Hematopoietic multipotent progenitor cell (in vitro differentiated cells): ENCODE measurements around the gene NFATC1. TPM values are rescaled to one million over a fixed set of nuclear protein-coding genes. Genes with fewer than 3 reads are reported as not detected.

Experiments
- DNase-seq, 3 donors: peaks; one replicate each; pipeline ENCODE4 v3.0.0-alpha.2; 2011 to 2015; ENCODE audit warnings: low read depth in 2 of 3, low spot score in 2 of 3
- total RNA-seq: library from RNA; depleted of rRNA; stranded (reverse); fragments of >200 nt; gene quantifications from one replicate; pipeline ENCODE4 v1.2.3, GENCODE V29; 2012

The NFATC1 gene
- total RNA-seq, 1 donor = 49.3 TPM

DNA sequence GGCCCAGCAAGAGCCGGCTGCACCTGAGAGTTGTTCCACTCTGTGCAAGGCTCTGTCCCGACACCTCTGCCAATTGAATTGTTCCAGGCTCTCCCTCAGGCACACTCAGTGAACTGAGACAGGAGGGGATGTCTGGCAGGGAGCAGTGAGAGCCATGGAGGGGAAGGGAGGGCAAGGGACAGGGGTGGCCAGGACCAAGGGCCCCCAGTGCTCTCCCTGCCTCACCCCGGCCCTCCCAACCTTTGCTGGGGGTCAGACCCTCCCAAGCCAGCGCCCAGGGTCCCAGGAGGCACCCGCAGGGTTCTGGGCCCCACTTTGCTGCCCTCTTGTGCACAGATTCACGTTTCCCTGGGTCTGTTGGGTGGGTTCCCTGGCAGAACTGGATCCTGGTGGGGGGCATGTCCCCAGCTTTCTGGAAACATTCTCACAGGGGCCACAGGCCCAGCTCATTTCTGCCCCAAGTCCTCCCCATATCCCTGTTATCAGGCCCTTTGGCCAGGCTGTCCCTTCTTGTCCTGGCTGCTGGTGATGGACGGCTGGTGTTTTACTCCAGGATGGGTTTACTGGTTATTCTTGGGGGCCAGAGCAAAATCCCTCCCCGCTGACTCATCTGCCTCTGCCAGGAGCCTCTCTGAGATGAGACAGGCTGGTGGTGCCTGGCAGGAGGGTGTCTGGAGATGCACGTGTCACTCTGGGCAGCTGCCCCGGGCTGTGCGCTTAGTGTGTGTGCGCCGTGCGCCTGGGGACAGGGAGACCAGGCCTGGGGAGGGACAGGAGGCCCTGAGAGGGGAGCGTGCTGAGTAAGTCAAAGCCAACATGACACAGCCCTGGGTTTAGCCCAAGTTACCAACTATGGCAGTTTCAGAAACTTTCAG is 147.4 kb downstream of the NFATC1 start:
- DNase-seq = no peak

- no peak for DNase-seq
Measured at GRCh38 chr18:79543861-79544385, 148.2 kb downstream of the NFATC1 start.

DNA sequence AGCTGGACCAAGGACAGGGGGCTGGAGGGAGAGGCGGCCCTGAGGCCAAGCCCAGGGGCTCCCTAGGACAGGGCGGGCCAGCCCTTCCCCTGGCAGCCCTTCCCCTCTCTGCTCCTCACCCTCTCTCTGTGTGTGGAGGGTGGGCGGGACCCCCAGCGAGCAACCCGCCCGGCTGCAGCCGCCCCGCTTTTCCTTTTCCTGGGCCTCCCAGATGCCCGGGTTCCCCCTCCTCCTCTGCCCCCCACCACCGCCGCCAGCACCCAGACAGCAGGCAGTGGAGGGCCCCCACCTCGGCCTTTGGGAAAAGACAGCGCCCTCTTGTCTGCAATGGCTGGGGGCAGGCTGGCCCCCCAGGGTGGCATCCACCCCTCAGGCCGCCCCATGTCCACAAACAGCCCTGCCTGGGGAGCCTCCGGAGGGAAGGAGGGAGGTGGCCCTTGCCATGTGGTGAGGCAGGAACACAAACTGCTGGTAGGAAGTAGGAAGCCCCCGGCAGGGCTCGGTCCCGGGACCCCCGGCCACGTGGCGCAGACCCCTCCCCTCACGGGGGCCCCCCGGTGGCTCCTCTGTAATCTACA is 148.7 kb downstream of the NFATC1 start:
- DNase-seq = no peak

DNA sequence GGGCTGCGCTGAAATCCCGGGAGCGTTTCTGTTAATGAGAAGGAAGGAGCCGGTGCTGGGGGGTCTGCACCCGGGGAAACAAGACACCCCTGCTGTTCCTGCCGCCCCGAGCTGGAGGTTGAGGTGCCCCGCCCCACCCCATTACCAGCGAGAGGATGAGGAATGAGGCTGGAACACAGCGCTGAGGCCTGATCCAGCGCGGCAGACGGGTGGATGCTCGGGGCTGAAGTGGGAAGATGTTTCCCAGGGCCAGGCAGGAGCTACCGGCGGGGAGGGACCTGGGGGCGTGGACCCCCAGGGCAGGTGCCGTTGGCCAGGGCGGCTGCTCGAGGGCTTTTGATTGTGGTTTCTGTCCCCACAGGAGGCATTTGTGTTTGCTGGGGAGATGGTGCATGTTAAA is 149.5 kb downstream of the NFATC1 start:
- DNase-seq = no peak

DNA sequence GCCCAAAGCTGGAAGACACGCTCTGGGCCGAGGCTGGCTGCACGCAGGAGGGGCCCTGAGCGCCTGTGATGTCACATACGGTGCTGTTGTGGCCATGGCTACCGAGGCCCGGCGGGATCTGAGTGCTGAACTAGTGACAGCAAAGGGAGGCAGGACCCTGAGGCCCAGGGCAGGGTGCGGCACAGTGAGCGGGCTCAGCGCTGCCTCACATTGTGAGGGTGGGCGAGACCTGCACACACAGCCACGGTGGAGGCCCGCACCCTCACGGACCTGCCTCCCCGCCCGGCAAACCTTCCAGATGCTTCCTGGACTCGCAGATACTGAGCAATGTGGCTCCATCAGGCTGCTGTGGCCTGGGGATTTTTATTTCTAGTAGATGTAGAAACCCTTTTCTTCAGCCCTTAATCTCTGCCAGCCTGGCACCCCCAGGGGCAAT is 150.0 kb downstream of the NFATC1 start:
- DNase-seq = peak in 2 of 3 donors; percentile 72 to 85

DNA sequence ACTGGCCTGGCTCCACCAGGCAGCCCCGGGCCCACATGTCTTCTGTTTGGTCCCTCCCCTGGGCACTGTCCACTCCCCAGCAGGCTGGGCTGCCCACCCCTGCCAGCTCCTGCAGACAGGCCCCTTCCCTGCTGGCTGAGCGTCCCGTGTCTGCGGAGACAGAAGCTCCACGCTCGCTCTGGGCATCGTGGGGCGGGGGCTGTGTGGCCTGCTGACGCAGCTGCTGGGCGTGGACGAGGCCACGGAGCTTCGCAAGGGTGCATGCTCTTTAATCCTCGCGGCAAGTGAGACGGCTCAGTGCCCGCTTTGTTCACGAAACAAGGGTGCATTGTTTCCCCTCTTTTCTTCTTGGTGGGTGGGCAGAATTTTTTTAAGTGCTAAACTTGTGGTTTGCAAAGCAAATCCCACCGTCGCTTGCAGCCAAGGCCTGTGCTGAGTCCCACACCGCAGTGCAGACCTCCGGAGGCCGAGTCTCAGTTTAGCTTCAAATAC is 151.1 kb downstream of the NFATC1 start:
- DNase-seq = no peak

DNA sequence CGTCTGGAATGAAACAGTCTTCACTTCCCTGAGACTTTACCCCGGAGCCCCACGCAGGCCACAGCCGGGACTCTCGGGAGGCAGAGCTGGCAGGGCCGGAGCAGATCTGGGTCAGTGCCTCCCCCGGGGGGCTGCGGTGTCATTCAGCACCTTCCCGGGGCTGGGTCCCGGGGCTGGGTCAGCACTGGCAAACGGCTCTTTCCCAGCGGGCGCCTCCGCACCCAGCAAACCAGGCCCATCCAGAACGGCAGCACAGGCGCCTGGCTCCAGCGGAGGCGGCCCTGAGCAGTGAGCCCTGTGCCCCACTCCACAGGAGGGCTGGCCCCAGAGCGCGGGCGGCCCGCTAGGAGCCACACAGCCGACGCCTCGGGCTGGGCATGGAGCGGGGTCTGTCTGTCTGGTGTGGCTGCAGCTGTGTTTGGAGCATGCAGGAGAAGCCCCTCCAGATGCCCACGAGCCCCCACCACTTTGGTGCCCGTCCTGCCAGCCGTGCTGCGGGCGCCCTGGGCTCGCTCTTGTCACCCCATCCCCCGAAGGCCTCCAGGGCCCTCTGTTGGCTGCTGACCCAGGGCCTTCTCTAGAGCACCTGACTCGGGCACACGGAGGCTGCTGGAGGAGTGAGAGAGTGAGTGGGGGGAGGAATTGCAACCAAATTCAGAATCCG is 151.8 kb downstream of the NFATC1 start:
- no peak for DNase-seq

DNA sequence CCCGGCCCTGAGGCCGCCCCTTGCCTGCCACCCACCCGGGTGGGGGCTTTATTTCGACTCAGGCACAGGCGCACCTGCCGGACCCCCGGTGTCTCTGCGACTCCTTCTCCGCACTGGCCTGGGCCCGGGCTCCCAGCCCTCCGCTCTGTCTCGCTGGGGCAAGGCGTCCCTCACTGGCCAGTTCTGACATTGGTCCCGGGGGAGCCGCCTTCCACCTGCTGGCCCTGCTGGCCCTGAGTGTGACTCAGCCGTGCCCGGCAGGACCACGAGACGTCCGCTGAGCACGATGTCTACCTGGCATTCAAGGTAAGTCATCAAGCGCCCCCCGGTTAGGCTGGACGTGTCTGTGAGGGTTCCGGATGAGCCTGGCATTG is 152.3 kb downstream of the NFATC1 start:
- no peak for DNase-seq

DNA sequence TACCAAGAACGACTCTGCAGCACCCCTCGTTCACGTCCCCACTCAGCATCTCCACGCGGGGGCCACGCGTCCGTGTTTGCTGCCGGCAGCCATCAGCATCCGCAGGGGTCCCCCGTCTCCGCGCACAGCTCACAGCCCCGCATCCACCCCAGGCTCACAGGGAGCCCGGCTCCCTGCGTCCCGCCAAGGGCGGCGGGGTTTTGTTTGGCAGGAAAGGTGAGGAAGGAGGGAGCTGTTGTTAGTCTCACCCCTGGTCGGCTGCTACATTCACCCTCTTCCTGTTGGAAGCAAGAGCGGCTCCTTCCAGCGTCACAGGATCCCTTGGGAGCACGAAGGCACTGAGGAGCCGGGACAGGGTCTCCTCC is 152.9 kb downstream of the NFATC1 start:
- DNase-seq = no peak

GRCh38 chr18:79548986-79549637 is 153.4 kb downstream of the NFATC1 start:
- DNase-seq = no peak

GRCh38 chr18:79549638-79550000 is 153.9 kb downstream of the NFATC1 start:
- no peak for DNase-seq

DNA sequence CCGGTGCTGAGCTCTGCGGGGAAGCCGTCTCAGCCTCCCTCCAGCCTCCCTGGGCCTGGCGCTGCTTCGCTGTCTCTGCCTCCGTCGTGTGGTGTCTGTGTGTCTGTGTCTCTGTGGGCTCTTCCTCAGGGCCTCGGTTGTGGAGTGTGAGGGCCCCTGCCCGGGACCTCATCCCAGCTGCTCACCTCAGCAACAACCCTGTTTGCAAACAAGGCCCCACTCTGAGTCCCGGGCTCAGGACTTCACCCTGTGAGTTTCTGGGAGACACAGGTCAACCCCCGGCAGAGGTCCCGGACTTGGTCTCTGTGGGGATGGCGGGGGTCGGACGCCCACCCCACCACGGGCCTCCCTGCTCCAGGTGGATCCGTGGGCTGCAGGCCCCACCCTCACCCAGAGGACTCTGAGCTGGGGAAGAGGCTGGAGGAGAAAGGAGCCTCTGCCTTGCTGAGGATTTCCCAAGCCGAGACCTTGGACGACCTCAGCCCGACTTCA is 156.5 kb downstream of the NFATC1 start:
- DNase-seq = no peak

DNA sequence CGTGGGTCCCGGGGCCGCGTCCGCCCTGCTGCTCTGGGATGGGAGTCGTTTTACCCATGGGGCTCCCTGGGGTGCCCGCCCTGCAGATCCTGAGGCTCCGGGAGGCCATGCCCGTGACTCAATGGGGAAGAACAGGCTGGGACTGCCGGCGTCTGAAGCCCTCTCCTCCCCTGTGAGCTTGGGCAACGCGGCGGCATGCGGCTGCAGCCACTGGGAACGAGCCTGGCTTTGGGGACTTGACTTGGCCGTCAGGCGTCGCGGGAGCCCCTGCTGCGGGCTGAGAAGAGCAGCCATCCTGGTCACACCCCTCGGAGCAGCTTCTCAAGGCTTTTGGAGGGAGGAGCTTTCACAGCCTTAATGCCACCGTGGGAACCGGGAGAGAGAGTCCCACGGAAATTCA is 157.0 kb downstream of the NFATC1 start:
- DNase-seq = no peak

DNA sequence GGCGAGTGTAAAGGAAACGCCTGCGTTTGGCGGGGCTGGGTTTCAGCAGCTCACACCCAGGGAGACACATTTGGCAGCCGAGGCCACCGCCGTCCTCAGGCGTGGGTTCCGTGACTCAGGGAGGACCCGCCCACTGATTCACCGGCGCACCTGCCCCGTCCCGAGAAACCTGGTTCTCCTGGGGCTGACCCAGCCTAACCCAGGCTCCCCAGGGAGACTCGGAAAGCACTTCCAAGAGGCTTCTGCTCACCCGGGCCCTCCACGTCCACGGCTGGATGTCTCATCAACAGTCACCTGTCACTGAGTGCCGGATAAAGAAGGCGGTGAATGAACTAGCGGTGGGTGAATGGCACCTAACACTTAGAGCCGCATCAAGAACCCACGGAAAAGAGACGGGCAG is 157.4 kb downstream of the NFATC1 start:
- DNase-seq = no peak

DNA sequence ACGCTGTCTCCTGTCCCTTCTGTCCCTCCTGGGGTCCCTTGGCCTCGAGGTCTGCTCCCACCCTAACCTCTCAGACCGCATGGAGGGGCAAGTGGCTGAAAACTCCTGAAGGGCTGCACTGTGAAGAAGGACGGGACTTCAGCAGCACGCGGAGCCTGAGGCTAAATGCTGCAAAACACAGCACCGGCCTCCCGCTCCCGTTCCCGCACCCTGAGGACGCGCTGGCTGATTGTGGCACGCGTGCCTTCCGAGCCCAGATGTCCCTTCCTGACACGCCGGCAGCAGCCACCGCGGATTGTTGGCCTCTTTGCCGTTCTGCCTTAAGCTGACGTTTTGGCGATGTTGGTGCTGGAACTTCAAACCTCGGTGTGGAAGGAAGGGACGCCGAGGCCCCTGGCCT is 158.0 kb downstream of the NFATC1 start:
- DNase-seq = no peak

DNA sequence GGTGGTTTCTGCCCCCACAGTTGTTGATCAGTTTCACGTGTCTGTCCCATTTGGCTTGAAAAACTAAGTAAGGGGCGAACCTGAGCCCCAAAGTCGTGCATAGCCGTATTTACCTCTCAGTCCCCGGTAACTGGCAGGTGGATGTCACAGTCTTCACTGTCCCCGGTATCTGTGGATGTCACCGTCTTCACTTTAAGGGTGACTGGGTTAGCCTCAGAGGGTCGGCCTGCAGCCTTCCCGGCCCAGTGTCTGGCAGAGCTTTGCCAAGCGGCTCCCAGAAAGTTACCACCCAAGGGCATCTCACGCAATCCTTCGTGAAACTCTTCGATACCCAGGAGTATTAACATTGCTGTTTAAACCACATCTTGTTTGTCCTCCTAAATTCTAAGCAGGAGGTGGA is 158.6 kb downstream of the NFATC1 start:
- DNase-seq = no peak

- no peak for DNase-seq
Measured at GRCh38 chr18:79554945-79555645, 159.4 kb downstream of the NFATC1 start.

- no peak for DNase-seq
Measured at GRCh38 chr18:79555885-79556284, 160.2 kb downstream of the NFATC1 start.

- no peak for DNase-seq
Measured at GRCh38 chr18:79556829-79557585, 161.3 kb downstream of the NFATC1 start.
